ENCODE measurements around the gene GNAQ. TPM values are rescaled to one million over a fixed set of nuclear protein-coding genes. Genes with fewer than 3 reads are reported as not detected.

The GNAQ gene
- total RNA-seq, 1 experiment from 2014 or later, result 48.6 TPM

GRCh38 chr9:78040726-78041125, 9.1 kb upstream of the GNAQ start:
- no peaks in the 10 kb centered on the region for H3K9me3 ChIP-seq (ENCODE audit: control insufficient read depth, low read depth, low read length)
- no peak overlapping the region for H4K91ac ChIP-seq (ENCODE audit: insufficient read length, low read depth, low read length)
- H3T11ph ChIP-seq (ENCODE audit: low read length), result no peak overlapping the region
- DNase-seq, result no peak
- H3K27ac ChIP-seq (ENCODE audit: insufficient read length, low read depth, low read length), result no peak overlapping the region
- Mint-ChIP-seq H3K36me3 (ENCODE audit: insufficient read depth in 1 of 3, low read depth in 3 of 3) (no peaks in the 10 kb centered on the region), H3K27me3 (ENCODE audit: low read depth) (no peaks in the 10 kb centered on the region), H3K9me3 (no peaks in the 10 kb centered on the region), H3K4me1 (peaks cover 7 to 9% of the 10 kb centered on the region in 2 experiments), H3K4me3 (no peak overlapping the region), H3K27ac (no peak overlapping the region)
- no peak overlapping the region for H2BK12ac ChIP-seq (ENCODE audit: insufficient read length, low read depth, low read length)
- no peaks in the 10 kb centered on the region for H3K23me2 ChIP-seq (ENCODE audit: insufficient read length, low read depth, low read length, poor library complexity, severe bottlenecking)
- WGBS (ENCODE audit: extremely low coverage, insufficient read length, low lambda C conversion rate), result no CpG with 5 or more reads among the region's 1 CpG
- H2AK5ac ChIP-seq (ENCODE audit: insufficient read length, low read length), result no peak overlapping the region
- H2AFZ ChIP-seq (ENCODE audit: low read length), result no peak overlapping the region
- H2BK15ac ChIP-seq (ENCODE audit: low read depth, low read length), result no peak overlapping the region
- no peak overlapping the region for H4K5ac ChIP-seq (ENCODE audit: insufficient read length, low read depth, low read length)
- H3K23ac ChIP-seq (ENCODE audit: insufficient read length, low read depth, low read length), result no peak overlapping the region
- H3K27me3 ChIP-seq (ENCODE audit: insufficient read depth, low read length), result no peaks in the 10 kb centered on the region
- TF ChIP-seq, protein P1, sequence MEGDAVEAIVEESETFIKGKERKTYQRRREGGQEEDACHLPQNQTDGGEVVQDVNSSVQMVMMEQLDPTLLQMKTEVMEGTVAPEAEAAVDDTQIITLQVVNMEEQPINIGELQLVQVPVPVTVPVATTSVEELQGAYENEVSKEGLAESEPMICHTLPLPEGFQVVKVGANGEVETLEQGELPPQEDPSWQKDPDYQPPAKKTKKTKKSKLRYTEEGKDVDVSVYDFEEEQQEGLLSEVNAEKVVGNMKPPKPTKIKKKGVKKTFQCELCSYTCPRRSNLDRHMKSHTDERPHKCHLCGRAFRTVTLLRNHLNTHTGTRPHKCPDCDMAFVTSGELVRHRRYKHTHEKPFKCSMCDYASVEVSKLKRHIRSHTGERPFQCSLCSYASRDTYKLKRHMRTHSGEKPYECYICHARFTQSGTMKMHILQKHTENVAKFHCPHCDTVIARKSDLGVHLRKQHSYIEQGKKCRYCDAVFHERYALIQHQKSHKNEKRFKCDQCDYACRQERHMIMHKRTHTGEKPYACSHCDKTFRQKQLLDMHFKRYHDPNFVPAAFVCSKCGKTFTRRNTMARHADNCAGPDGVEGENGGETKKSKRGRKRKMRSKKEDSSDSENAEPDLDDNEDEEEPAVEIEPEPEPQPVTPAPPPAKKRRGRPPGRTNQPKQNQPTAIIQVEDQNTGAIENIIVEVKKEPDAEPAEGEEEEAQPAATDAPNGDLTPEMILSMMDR (conservative IDR thresholded peaks at IDR 0.05), result no peak
- H3K4me1 ChIP-seq (ENCODE audit: insufficient read depth, low read length), result no peaks in the 10 kb centered on the region
- no peak overlapping the region for H3K4me2 ChIP-seq (ENCODE audit: insufficient read depth, insufficient read length, low read length)
- H3K79me1 ChIP-seq (ENCODE audit: insufficient read depth, low read depth, low read length, poor library complexity, severe bottlenecking), result no peaks in the 10 kb centered on the region
- H3K14ac ChIP-seq (ENCODE audit: insufficient read depth, low read length), result no peak overlapping the region
- no peak overlapping the region for H2BK120ac ChIP-seq (ENCODE audit: low read depth, low read length, poor library complexity, severe bottlenecking)
- no peak overlapping the region for H3K56ac ChIP-seq (ENCODE audit: insufficient read length, low read depth, low read length)
- H3K9ac ChIP-seq (ENCODE audit: extremely low read depth, insufficient read length, low read length), result no peak overlapping the region
- H2BK20ac ChIP-seq (ENCODE audit: low read depth, low read length, poor library complexity, severe bottlenecking), result no peak overlapping the region
- no peak overlapping the region for H2BK5ac ChIP-seq (ENCODE audit: insufficient read length, low read length)
- no peak overlapping the region for H3K4ac ChIP-seq (ENCODE audit: low read depth, low read length)
- H3K18ac ChIP-seq (ENCODE audit: insufficient read length, low read depth, low read length), result no peak overlapping the region
- H4K8ac ChIP-seq (replicated peaks; ENCODE audit: insufficient read length, low read depth, low read length), result no peak overlapping the region
- no peaks in the 10 kb centered on the region for H4K20me1 ChIP-seq (ENCODE audit: control insufficient read depth, insufficient read depth, insufficient read length)
- H3K79me2 ChIP-seq (ENCODE audit: insufficient read depth, low read length), result no peaks in the 10 kb centered on the region
